Mesendoderm (in vitro differentiated cells): ENCODE data around the gene PCCB.

Experiments
- DNase-seq: peaks from one replicate; pipeline ENCODE4 v3.0.0; 2013
- H2AK5ac ChIP-seq: 2 replicates; pipeline ENCODE4 v1.6.1; 2013; ENCODE audit warnings: low read length, inconsistent platforms
- H2BK120ac ChIP-seq: 2 replicates; pipeline ENCODE4 v1.6.1; 2013; ENCODE audit warnings: low read depth, mild to moderate bottlenecking, low read length, moderate library complexity, mixed read lengths
- H2BK15ac ChIP-seq: replicated peaks from 2 replicates; pipeline ENCODE4 v1.6.1; 2013; ENCODE audit warnings: low read depth, mild to moderate bottlenecking, moderate library complexity
- H2BK5ac ChIP-seq: 2 replicates; pipeline ENCODE4 v1.6.1; 2013; ENCODE audit warnings: low read length, inconsistent platforms
- H3K18ac ChIP-seq: 2 replicates; pipeline ENCODE4 v1.6.1; 2013; ENCODE audit warnings: mild to moderate bottlenecking, low read length, mixed read lengths
- H3K23ac ChIP-seq: one replicate; pipeline ENCODE4 v1.6.1; 2013; ENCODE audit warnings: low read length
- H3K27ac ChIP-seq: 2 replicates; pipeline ENCODE4 v1.5.1; 2013; ENCODE audit warnings: low read depth, mild to moderate bottlenecking, inconsistent platforms, low read length, moderate library complexity
- H3K27me3 ChIP-seq: 2 replicates; pipeline ENCODE4 v1.6.1; 2013; ENCODE audit warnings: low read length, control low read depth, mild to moderate bottlenecking, inconsistent platforms; ENCODE audit not compliant: insufficient read depth, poor library complexity
- H3K36me3 ChIP-seq: 2 replicates; pipeline ENCODE4 v1.6.1; 2013; ENCODE audit warnings: low read length, inconsistent platforms; ENCODE audit not compliant: control insufficient read depth, insufficient read depth
- H3K4ac ChIP-seq: one replicate; pipeline ENCODE4 v1.6.1; 2013; ENCODE audit warnings: low read depth, mild to moderate bottlenecking, low read length, moderate library complexity
- H3K4me1 ChIP-seq: 2 replicates; pipeline ENCODE4 v1.6.1; 2013; ENCODE audit warnings: low read depth, low read length, inconsistent platforms; ENCODE audit not compliant: control insufficient read depth
- H3K4me2 ChIP-seq: 2 replicates; pipeline ENCODE4 v1.6.1; 2013; ENCODE audit warnings: low read length
- H3K4me3 ChIP-seq: 2 replicates; pipeline ENCODE4 v1.5.1; 2013; ENCODE audit warnings: mild to moderate bottlenecking, low read length
- H3K56ac ChIP-seq: one replicate; pipeline ENCODE4 v1.6.1; 2013; ENCODE audit warnings: low read length
- H3K79me1 ChIP-seq: 2 replicates; pipeline ENCODE4 v1.6.1; 2013; ENCODE audit warnings: low read length, inconsistent platforms
- H3K79me2 ChIP-seq: 2 replicates; pipeline ENCODE4 v1.6.1; 2013; ENCODE audit warnings: mild to moderate bottlenecking, low read length; ENCODE audit not compliant: control insufficient read depth, insufficient read depth
- H3K9ac ChIP-seq: 2 replicates; pipeline ENCODE4 v1.6.1; 2013; ENCODE audit warnings: low read length, inconsistent platforms
- H4K5ac ChIP-seq: one replicate; pipeline ENCODE4 v1.6.1; 2013; ENCODE audit warnings: low read length
- H4K8ac ChIP-seq: one replicate; pipeline ENCODE4 v1.6.1; 2013; ENCODE audit warnings: low read depth, mild to moderate bottlenecking, control low read depth, low read length, moderate library complexity
- WGBS: extraction: QIAGEN DNeasy Blood & Tissue Kit; methylation state at CpG from one replicate; pipeline ENCODE4 v1.1.7; 2013; ENCODE audit warnings: low lambda C conversion rate, missing lambda C conversion rate; ENCODE audit not compliant: insufficient coverage; ENCODE audit errors: extremely low coverage; 5-methylcytosine and 5-hydroxymethylcytosine counted together

PCCB gene

GRCh38 chr3:136276049-136276755 lies 26.1 kb downstream of the PCCB start:
- H2AK5ac ChIP-seq = no peak overlapping the region
- H3K4me3 ChIP-seq = no peak overlapping the region
- H3K18ac ChIP-seq = no peak overlapping the region
- no peak overlapping the region for H3K9ac ChIP-seq
- H3K36me3 ChIP-seq = no peaks in the 10 kb centered on the region
- H3K56ac ChIP-seq = no peak overlapping the region
- H3K79me1 ChIP-seq = no peaks in the 10 kb centered on the region
- no peak overlapping the region for H3K4ac ChIP-seq
- no peak overlapping the region for H2BK120ac ChIP-seq
- H3K27me3 ChIP-seq = no peaks in the 10 kb centered on the region
- no CpG with 5 or more reads among the region's 4 CpGs for WGBS
- no peak overlapping the region for H4K8ac ChIP-seq
- H3K79me2 ChIP-seq = no peaks in the 10 kb centered on the region
- H2BK15ac ChIP-seq = no peak overlapping the region
- peak; percentile 23 for DNase-seq
- H4K5ac ChIP-seq = no peak overlapping the region
- no peak overlapping the region for H3K27ac ChIP-seq
- H2BK5ac ChIP-seq = no peak overlapping the region
- no peak overlapping the region for H3K23ac ChIP-seq
- H3K4me1 ChIP-seq = no peaks in the 10 kb centered on the region
- no peak overlapping the region for H3K4me2 ChIP-seq

GRCh38 chr3:136277115-136277514 lies 27.0 kb downstream of the PCCB start:
- Histone ChIP-seq H4K8ac (no peak overlapping the region), H3K27ac (no peak overlapping the region), H3K4me1 (no peaks in the 10 kb centered on the region), H3K56ac (no peak overlapping the region), H3K4ac (no peak overlapping the region), H2BK5ac (no peak overlapping the region), H2BK120ac (no peak overlapping the region), H3K4me3 (no peak overlapping the region), H4K5ac (no peak overlapping the region), H3K18ac (no peak overlapping the region), H2AK5ac (no peak overlapping the region), H3K27me3 (no peaks in the 10 kb centered on the region), H3K4me2 (no peak overlapping the region), H3K23ac (no peak overlapping the region), H2BK15ac (no peak overlapping the region), H3K36me3 (no peaks in the 10 kb centered on the region), H3K79me1 (no peaks in the 10 kb centered on the region), H3K9ac (no peak overlapping the region), H3K79me2 (no peaks in the 10 kb centered on the region)
- no CpG with 5 or more reads among the region's 5 CpGs for WGBS
- DNase-seq = no peak

- Histone ChIP-seq H3K4me2 (no peak overlapping the region), H2AK5ac (no peak overlapping the region), H3K18ac (no peak overlapping the region), H2BK15ac (no peak overlapping the region), H2BK5ac (no peak overlapping the region), H3K56ac (no peak overlapping the region), H3K27me3 (no peaks in the 10 kb centered on the region), H4K5ac (no peak overlapping the region), H3K79me1 (no peaks in the 10 kb centered on the region), H2BK120ac (no peak overlapping the region), H3K27ac (no peak overlapping the region), H3K4ac (no peak overlapping the region), H3K4me3 (no peak overlapping the region), H4K8ac (no peak overlapping the region), H3K79me2 (no peaks in the 10 kb centered on the region), H3K9ac (no peak overlapping the region), H3K23ac (no peak overlapping the region), H3K36me3 (no peaks in the 10 kb centered on the region), H3K4me1 (no peaks in the 10 kb centered on the region)
- no CpG with 5 or more reads among the region's 4 CpGs for WGBS
- peak; percentile 75 for DNase-seq
Observed at GRCh38 chr3:136277634-136278033, 27.5 kb downstream of the PCCB start.

- H3K4me3 ChIP-seq = no peak overlapping the region
Observed at GRCh38 chr3:136279092-136279491, 29.0 kb downstream of the PCCB start.

DNA sequence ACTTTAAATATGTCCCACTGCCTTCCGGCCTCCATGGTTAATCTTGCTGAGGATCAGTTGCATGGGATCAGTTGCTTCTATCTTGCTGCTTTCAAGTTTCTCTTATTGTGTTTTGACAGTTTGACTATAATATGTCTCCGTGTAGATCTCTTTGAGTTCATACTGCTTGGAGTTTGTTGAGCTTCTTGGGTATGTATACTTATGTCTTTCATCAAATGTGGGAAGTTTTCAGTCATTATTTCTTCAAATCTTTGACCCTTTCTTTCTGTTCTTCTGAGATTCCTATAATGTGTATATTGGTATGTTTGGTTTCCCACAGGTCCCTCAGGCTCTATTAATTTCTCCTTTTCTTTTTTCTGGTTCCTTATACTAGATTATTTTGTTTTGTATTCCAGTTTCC lies 30.8 kb downstream of the PCCB start:
- Histone ChIP-seq H3K36me3 (no peaks in the 10 kb centered on the region), H3K18ac (no peak overlapping the region), H3K79me1 (no peaks in the 10 kb centered on the region), H2BK15ac (no peak overlapping the region), H3K56ac (no peak overlapping the region), H3K27ac (no peak overlapping the region), H3K79me2 (no peaks in the 10 kb centered on the region), H3K4me3 (no peak overlapping the region), H2AK5ac (no peak overlapping the region), H4K8ac (no peak overlapping the region), H3K4me1 (peaks cover 3% of the 10 kb centered on the region), H2BK120ac (no peak overlapping the region), H2BK5ac (no peak overlapping the region), H4K5ac (no peak overlapping the region), H3K23ac (no peak overlapping the region), H3K4ac (no peak overlapping the region), H3K9ac (no peak overlapping the region), H3K27me3 (no peaks in the 10 kb centered on the region), H3K4me2 (no peak overlapping the region)
- WGBS = no CpG with 5 or more reads among the region's 2 CpGs
- DNase-seq = no peak

More at GRCh38 chr3:136279092-136279491, 29.0 kb downstream of the PCCB start:
- no peak overlapping the region for H4K5ac ChIP-seq
- H3K4me1 ChIP-seq = peaks cover 3% of the 10 kb centered on the region
- H4K8ac ChIP-seq = no peak overlapping the region
- H3K27me3 ChIP-seq = no peaks in the 10 kb centered on the region
- no peak overlapping the region for H2BK120ac ChIP-seq
- H3K56ac ChIP-seq = no peak overlapping the region
- H3K79me2 ChIP-seq = no peaks in the 10 kb centered on the region
- H2AK5ac ChIP-seq = no peak overlapping the region
- no peak for DNase-seq
- no peak overlapping the region for H3K27ac ChIP-seq
- H2BK5ac ChIP-seq = no peak overlapping the region
- H3K4ac ChIP-seq = no peak overlapping the region
- H3K18ac ChIP-seq = no peak overlapping the region
- no peaks in the 10 kb centered on the region for H3K79me1 ChIP-seq
- no peak overlapping the region for H3K23ac ChIP-seq
- no peaks in the 10 kb centered on the region for H3K36me3 ChIP-seq
- no peak overlapping the region for H3K4me2 ChIP-seq
- no peak overlapping the region for H3K9ac ChIP-seq
- no peak overlapping the region for H2BK15ac ChIP-seq

- Histone ChIP-seq H3K18ac (no peak overlapping the region), H3K79me1 (no peaks in the 10 kb centered on the region), H3K36me3 (no peaks in the 10 kb centered on the region), H3K4me2 (no peak overlapping the region), H3K56ac (no peak overlapping the region), H2BK5ac (no peak overlapping the region), H3K4ac (no peak overlapping the region), H3K4me1 (peaks cover 3% of the 10 kb centered on the region), H4K5ac (no peak overlapping the region), H3K27ac (no peak overlapping the region), H3K27me3 (no peaks in the 10 kb centered on the region), H3K9ac (no peak overlapping the region), H2BK120ac (no peak overlapping the region), H2AK5ac (no peak overlapping the region), H3K23ac (no peak overlapping the region), H3K4me3 (no peak overlapping the region), H4K8ac (no peak overlapping the region), H2BK15ac (no peak overlapping the region), H3K79me2 (no peaks in the 10 kb centered on the region)
- WGBS = no CpG with 5 or more reads among the region's 1 CpG
- DNase-seq = no peak
Observed at GRCh38 chr3:136281966-136282520, 31.9 kb downstream of the PCCB start.
